ENCODE results near the gene EFNA1. TPM values are rescaled to one million over a fixed set of nuclear protein-coding genes. Genes with fewer than 3 reads are reported as not detected.
A peak's percentile ranks its signal among the peaks of the same experiment; 100 is the strongest.

Gene EFNA1
- total and polyA plus RNA-seq, 2 of the 4 experiments (the other 2 are of a cell fraction) = 0.90 to 1.6 TPM

DNA sequence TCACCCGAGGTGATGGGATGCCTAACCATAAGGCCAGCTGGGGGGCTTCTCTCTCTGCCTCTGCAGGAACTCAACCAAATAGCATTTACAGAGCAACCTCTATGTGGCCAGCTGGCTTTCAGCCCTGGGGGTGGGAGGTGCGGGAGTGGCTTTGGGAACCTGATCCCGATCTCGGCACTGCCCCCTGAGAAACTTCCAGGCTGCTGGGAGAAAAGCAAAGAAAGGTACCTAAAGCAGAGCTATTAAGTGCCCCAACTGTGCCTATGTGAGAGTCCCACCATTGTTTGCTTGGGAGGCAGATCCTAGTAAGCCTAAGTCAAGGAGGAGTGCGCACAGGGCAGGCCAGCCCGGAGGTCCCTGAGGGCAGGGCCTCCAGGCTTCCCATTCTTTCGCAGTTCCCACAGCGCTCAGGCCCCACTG is 38.4 kb downstream of the EFNA1 start:
- no peak overlapping the region for H3K4ac ChIP-seq (ENCODE audit: low read depth, low read length)
- peaks cover 6% of the 10 kb centered on the region; the same call in 1 of the 2 replicates for H3K27me3 ChIP-seq (ENCODE audit: control insufficient read depth, insufficient read depth, low read length)
- H3K56ac ChIP-seq (ENCODE audit: extremely low read depth, insufficient read depth, low read length) = no peak overlapping the region
- no peaks in the 10 kb centered on the region; the same call in 1 of the 2 replicates for H3K9me1 ChIP-seq (ENCODE audit: insufficient read depth, low read length)
- H2BK120ac ChIP-seq (ENCODE audit: low read depth, low read length) = no peak overlapping the region
- H3K79me1 ChIP-seq (ENCODE audit: low read depth in 1 of 2, low read length in 2 of 2) = peaks cover 0 to 5% of the 10 kb centered on the region in 2 experiments; a peak in 3 of 4 replicates
- in situ Hi-C loops (cut with MboI; ENCODE audit: low sequenced_read_pairs) = loop anchor here (5.0 kb wide), 1 partner anchor 74 kb away; no protein-coding TSS in a partner anchor
- no peak overlapping the region for H2AK9ac ChIP-seq (replicated peaks; ENCODE audit: low read depth, low read length, poor library complexity)
- H2BK20ac ChIP-seq (ENCODE audit: low read depth, low read length) = no peak overlapping the region
- H2BK5ac ChIP-seq (ENCODE audit: low read depth, low read length, poor library complexity, severe bottlenecking) = no peak overlapping the region
- no peak for ATAC-seq (ENCODE audit: low read depth)
- no peak overlapping the region for H3K27ac ChIP-seq (ENCODE audit: insufficient read depth, low read length)
- H4K5ac ChIP-seq (ENCODE audit: low read depth, low read length) = no peak overlapping the region
- H3K18ac ChIP-seq (ENCODE audit: low read depth, low read length) = no peak overlapping the region
- no peak overlapping the region for H2BK15ac ChIP-seq (ENCODE audit: low read depth, low read length)
- H3K9me3 ChIP-seq (ENCODE audit: control insufficient read depth, insufficient read depth, low read length) = no peaks in the 10 kb centered on the region
- intact Hi-C loops (cut with micrococcal nuclease) = no loop called here
- H4K91ac ChIP-seq (ENCODE audit: insufficient read depth, low read depth, low read length) = no peak overlapping the region
- H3K4me2 ChIP-seq (ENCODE audit: low read depth, low read length) = no peak overlapping the region
- dilution Hi-C loops (cut with HindIII; ENCODE audit: low sequenced_read_pairs, unreplicated experiment) = no loop called here
- peaks cover 16% of the 10 kb centered on the region for H3K36me3 ChIP-seq (ENCODE audit: control insufficient read depth, insufficient read depth, low read length)
- peak overlapping the region; percentile 32 for H2AFZ ChIP-seq (replicated peaks; ENCODE audit: low read length, poor library complexity)
- H4K20me1 ChIP-seq (ENCODE audit: insufficient read depth, low read length) = no peaks in the 10 kb centered on the region
- no peak overlapping the region for H4K8ac ChIP-seq (ENCODE audit: low read depth in 2 of 2, low read length in 2 of 2)
- CTCF ChIA-PET = interaction anchor here (3.1 kb wide), 1 partner anchor 75 kb away, joined by 18 read pairs; no protein-coding TSS in a partner anchor
- TF ChIP-seq RFX5 (IDR thresholded peaks at IDR 0.05; ENCODE audit: low read depth, low read length) = no peak
- TF ChIP-seq CEBPB (IDR thresholded peaks at IDR 0.05; ENCODE audit: low read depth, low read length) = no peak
- no peak for TF ChIP-seq BHLHE40 (IDR thresholded peaks at IDR 0.05; ENCODE audit: low read depth, low read length)
- TF ChIP-seq, protein P1, sequence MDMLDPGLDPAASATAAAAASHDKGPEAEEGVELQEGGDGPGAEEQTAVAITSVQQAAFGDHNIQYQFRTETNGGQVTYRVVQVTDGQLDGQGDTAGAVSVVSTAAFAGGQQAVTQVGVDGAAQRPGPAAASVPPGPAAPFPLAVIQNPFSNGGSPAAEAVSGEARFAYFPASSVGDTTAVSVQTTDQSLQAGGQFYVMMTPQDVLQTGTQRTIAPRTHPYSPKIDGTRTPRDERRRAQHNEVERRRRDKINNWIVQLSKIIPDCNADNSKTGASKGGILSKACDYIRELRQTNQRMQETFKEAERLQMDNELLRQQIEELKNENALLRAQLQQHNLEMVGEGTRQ (IDR thresholded peaks at IDR 0.05; ENCODE audit: low read depth, low read length) = no peak
- TF ChIP-seq RAD21 (IDR thresholded peaks at IDR 0.05; ENCODE audit: low read length) = no peak
- no peak for TF ChIP-seq SMC3 (IDR thresholded peaks at IDR 0.05; ENCODE audit: low read depth, low read length)
- TF ChIP-seq, protein P2, sequence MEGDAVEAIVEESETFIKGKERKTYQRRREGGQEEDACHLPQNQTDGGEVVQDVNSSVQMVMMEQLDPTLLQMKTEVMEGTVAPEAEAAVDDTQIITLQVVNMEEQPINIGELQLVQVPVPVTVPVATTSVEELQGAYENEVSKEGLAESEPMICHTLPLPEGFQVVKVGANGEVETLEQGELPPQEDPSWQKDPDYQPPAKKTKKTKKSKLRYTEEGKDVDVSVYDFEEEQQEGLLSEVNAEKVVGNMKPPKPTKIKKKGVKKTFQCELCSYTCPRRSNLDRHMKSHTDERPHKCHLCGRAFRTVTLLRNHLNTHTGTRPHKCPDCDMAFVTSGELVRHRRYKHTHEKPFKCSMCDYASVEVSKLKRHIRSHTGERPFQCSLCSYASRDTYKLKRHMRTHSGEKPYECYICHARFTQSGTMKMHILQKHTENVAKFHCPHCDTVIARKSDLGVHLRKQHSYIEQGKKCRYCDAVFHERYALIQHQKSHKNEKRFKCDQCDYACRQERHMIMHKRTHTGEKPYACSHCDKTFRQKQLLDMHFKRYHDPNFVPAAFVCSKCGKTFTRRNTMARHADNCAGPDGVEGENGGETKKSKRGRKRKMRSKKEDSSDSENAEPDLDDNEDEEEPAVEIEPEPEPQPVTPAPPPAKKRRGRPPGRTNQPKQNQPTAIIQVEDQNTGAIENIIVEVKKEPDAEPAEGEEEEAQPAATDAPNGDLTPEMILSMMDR (conservative IDR thresholded peaks at IDR 0.05; ENCODE audit: low read depth, low read length) = no peak
- TF ChIP-seq CHD1 (IDR thresholded peaks at IDR 0.05; ENCODE audit: low read depth, low read length) = no peak
- no TSS peak for BruUV-seq (replicated peaks)
- no peak overlapping the region for H3K23ac ChIP-seq (ENCODE audit: low read depth, low read length)
- DNase-seq = no peak
- no peak overlapping the region for H3K4me3 ChIP-seq (ENCODE audit: insufficient read depth, low read depth, low read length)
- H3K14ac ChIP-seq (replicated peaks; ENCODE audit: low read depth, low read length) = no peak overlapping the region
- peaks cover 2% of the 10 kb centered on the region; the same call in 1 of the 2 replicates for H3K4me1 ChIP-seq (ENCODE audit: control insufficient read depth, insufficient read depth, low read length)
- H3K9ac ChIP-seq (ENCODE audit: low read depth, low read length) = no peak overlapping the region
- POLR2A ChIA-PET (ENCODE audit: unreplicated experiment) = no interaction called here
- WGBS, 2 experiments (ENCODE audit: extremely low coverage in 2 of 2, insufficient read length in 1 of 2) = 51% methylated on average over 7 of the region's 8 CpGs; no CpG with 5 or more reads in 1 of the 2 experiments
- no peak overlapping the region for H2AK5ac ChIP-seq (ENCODE audit: low read depth, low read length)
